ENCODE measurements around the gene PNKD.

The PNKD gene

GRCh38 chr2:218374795-218375194 is 104.5 kb downstream of the PNKD start:
- no peak for DNase-seq (ENCODE audit: low spot score)

DNA sequence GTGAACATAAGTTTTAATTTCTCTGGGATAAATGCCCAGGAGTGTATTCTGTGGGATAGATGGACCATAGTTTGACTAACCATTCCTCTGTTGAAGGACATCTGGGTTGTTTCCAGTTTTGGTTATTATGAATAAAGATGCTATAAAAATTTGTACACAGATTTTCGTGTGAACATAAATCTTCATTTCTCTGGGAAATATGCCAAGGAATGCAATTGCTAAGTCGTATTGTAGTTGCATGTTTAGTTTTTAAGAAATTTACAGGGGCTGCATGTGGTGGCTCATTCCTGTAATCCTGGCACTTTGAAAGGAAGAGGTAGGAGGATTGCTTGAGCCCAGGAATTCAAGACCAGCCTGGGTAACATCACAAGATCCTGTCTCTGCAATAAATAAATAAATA is 104.9 kb downstream of the PNKD start:
- DNase-seq (ENCODE audit: low spot score) = no peak

- no peak for DNase-seq (ENCODE audit: low spot score)
Observed at GRCh38 chr2:218378053-218378452, 107.7 kb downstream of the PNKD start.

DNA sequence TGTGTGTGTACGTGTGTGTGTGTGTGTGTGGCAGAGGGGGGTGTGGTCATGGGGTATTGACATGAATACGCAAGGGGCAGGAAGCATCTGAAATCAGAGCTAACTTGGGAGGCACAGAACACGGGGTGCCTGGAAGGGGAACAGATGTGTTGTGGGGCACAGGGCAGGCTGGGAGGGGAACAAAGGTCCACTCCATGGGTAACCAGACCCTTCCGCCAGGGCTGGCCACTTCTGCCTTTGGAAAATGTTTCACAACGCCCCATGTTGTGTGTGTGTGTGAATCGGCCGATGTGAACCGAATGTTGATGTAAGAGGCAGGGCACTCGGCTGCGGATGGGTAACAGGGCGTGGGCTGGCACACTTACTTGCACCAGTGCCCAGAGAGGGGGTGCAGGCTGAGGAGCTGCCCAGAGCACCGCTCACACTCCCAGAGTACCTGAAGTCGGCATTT is 111.6 kb downstream of the PNKD start, which contains the start of gene SLC11A1:
TSS of gene SLC11A1 (plus strand) at position 358 of the 451 bp plus-strand sequence. CDS start 96 bp downstream, outside the sequence.
- no peak for DNase-seq (ENCODE audit: low spot score)

DNA sequence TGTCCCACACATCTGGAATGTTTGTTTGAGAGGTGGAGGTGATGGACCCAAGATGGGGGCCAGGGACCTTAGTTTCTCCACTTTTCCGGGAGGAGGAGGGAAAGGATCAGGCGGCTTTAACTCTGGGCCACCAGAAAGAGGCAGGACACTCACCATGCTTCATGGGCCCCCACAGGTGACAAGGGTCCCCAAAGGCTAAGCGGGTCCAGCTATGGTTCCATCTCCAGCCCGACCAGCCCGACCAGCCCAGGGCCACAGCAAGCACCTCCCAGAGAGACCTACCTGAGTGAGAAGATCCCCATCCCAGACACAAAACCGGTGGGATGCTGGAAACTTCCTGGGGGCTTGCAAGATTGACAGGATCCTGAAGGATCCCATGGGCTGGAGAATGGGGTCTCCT is 112.5 kb downstream of the PNKD start:
- no peak for DNase-seq (ENCODE audit: low spot score)

DNA sequence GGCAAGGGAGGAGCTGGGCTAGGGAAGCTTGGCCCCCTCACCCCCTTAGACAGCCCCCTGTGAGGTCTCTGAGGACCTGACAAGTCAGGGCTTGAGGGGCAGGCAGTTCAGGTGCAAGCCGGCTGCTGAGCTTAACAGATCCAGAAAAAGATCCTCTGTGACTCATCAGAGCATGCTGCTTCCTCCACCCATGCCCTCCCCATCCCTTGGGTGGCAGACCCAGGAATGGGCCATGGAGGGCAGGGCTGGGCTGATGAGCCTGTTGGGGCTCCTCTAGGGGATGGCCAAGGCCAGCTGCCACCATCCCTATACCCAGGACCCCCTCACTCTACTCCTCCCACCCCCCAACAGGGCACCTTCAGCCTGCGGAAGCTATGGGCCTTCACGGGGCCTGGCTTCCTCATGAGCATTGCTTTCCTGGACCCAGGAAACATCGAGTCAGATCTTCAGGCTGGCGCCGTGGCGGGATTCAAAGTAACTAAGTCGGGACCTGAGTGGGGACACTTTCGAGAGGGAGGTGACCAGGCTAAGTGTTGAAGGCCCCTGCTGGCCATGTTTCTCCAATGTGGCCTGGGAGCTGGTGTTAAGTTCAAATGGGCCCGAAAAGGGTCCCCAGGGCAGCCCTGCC is 113.7 kb downstream of the PNKD start:
- DNase-seq (ENCODE audit: low spot score) = no peak

GRCh38 chr2:218384975-218385374 is 114.7 kb downstream of the PNKD start:
- no peak for DNase-seq (ENCODE audit: low spot score)

DNA sequence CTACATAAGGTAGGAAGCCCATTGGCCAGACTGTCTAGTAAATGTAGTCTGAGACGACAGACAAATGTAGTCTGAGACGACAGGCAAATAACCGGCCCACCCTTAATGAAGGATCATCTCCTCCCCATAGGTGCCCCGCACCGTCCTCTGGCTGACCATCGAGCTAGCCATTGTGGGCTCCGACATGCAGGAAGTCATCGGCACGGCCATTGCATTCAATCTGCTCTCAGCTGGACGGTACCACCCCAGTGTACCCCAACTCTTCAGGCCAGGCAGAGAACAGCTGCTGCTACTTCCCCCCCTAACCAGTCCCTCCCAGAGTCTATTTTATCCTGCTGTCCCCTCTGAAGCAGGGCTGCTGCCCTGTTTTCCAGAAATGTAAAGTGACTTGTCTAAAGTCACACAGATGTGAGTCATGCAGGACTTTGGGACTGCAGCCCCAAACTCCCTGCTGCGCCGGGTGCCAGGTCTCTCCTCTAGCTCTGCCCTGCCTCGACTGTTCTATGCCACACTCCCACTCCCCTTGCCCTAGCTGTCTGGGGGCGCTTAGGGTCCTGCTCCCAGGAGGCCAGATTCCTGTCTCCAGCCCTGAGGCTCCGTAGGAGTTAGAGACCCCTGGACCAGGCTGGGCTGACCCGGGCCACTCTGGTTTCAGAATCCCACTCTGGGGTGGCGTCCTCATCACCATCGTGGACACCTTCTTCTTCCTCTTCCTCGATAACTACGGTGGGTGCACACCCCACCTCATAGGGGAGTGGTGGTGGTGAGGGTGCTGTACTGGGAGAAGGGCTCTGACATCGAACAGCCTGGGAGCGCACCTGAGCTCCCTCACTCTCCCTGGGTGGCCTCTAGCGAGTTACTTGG is 116.4 kb downstream of the PNKD start:
- DNase-seq (ENCODE audit: low spot score) = no peak

DNA sequence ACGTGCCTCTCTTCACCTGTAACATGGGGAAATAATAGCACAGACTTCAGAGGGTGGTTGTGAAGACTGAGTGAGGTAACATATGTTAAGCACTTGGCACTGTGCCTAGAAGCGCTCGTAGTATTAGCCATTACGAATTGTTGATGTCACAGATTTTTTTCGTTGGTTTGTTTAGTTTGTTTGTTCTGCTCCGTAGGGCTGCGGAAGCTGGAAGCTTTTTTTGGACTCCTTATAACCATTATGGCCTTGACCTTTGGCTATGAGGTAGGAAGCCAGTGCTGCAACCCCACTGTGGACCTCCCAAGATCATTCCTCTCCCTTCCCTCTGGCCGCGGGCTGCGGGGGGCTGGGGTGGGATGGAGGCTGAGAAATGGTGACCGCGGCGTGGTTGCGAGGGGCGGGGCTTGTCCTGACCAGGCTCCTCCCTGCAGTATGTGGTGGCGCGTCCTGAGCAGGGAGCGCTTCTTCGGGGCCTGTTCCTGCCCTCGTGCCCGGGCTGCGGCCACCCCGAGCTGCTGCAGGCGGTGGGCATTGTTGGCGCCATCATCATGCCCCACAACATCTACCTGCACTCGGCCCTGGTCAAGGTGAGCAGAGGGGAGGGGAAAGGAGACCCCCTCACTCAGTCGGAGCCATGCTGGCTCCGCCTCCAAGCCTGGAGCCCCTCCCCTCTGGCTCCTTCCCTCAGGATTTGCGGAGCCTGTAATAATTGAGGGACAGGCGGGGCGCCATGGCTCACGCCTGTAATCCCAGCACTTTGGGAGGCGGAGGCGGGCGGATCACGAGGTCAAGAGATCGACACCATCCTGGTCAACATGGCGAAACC is 117.3 kb downstream of the PNKD start:
- DNase-seq (ENCODE audit: low spot score) = no peak

GRCh38 chr2:218389333-218390150 is 119.2 kb downstream of the PNKD start:
- DNase-seq (ENCODE audit: low spot score) = no peak

- DNase-seq (ENCODE audit: low spot score) = no peak
Observed at GRCh38 chr2:218391202-218391601, 120.9 kb downstream of the PNKD start.

DNA sequence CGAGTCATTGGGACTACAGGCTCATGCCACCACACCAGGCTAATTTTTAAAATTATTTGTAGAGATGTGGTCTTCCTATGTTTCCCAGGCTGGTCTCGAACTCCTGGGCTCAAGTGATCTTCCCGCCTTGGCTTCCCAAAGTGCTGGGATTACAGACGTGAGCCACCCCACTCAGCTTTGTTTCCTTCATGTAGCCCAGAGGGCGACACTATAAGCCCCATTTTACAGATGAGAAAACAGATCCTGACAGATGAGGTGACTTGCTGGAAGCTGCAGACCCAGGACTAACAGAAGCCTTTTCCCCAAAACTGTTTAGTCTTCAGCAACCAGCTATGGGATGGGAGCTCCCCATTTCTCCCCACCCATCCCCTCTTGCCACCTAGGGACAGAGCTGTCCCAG is 122.1 kb downstream of the PNKD start:
- DNase-seq (ENCODE audit: low spot score) = no peak

DNA sequence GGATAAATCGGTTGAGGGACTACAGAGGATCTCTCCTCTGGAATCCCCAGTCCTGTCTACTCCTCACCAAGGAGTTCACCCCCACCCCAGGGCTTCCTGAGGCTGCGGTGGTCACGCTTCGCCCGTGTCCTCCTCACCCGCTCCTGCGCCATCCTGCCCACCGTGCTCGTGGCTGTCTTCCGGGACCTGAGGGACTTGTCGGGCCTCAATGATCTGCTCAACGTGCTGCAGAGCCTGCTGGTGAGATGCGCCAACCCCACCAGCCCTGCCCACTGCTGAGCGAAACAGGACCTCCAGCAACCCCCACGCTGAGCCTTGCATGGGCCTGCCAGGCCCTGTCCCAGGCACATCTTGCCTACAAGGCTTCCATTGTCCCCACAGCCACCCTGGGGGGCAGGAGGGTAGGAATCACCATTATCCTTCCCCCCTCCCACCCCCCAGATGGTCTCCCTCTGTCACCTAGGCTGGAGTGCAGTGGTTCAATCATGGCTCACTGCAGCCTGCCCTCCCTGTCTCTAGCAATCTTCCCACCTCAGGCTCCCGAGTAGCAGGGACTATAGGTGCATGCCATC is 122.7 kb downstream of the PNKD start:
- DNase-seq (ENCODE audit: low spot score) = no peak

DNA sequence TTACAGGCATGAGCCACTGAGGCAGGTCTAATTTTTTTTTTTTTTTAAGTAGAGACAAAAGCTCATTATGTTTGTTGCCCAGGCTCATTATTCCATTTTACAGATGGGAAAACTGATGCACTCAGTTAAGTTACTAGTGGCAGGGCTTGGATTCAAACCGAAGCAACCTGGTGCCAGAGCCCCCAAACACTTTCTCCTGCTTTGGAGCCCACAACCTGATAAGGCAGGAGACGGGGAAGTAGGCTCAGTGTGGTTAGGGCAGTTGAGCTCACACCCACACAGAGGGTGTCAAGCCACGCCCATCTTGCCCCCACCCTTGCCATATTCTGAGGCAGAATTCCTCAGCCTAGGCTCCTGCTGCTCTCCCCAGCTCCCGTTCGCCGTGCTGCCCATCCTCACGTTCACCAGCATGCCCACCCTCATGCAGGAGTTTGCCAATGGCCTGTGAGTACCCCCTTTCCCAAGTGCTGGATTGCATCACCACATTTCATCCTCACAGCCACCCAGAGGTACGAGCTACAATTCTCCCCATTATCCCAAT is 123.5 kb downstream of the PNKD start:
- DNase-seq (ENCODE audit: low spot score) = no peak

- no peak for DNase-seq (ENCODE audit: low spot score)
Observed at GRCh38 chr2:218394298-218395089, 124.2 kb downstream of the PNKD start.

DNA sequence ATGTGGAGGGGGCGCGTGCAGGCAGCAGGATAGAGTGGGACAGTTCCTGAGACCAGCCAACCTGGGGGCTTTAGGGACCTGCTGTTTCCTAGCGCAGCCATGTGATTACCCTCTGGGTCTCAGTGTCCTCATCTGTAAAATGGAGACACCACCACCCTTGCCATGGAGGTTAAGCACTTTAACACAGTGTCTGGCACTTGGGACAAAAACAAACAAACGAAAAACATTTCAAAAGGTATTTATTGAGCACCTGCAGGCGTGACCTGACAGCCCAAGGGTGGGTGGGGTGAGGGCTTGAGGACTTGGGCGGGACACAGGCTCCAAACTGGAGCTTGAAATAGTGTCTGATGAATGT is 124.7 kb downstream of the PNKD start:
- no peak for DNase-seq (ENCODE audit: low spot score)

DNA sequence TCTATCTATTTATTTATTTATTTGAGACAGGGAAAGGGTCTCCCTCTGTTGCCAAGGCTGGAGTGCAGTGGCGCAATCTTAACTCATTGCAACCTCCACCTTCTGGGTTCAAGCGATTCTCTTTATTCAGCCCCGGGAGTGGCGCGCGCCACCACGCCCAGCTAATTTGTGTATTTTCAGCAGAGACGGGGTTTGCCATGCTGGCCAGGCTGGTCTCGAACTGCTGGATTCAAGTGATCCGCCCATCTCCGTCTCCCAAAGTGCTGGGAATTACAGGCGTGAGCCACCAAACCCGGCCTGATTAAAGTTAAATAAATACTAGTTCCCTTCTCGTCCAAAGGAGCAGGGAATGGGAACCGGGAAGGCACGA is 125.1 kb downstream of the PNKD start:
- no peak for DNase-seq (ENCODE audit: low spot score)

- DNase-seq (ENCODE audit: low spot score) = peak; percentile 95
Observed at GRCh38 chr2:218395826-218396687, 125.7 kb downstream of the PNKD start.

Measured in CD4-positive, alpha-beta T cell treated with Interleukin-6 at 100 ng/mL for 8 hours (primary cell).